Measurements from ENCODE around the gene SLCO2B1. TPM values are rescaled to one million over a fixed set of nuclear protein-coding genes. Genes with fewer than 3 reads are reported as not detected.

SLCO2B1 gene
- total RNA-seq, 1 donor from 2014 or later = not detected

- Mint-ChIP-seq H3K27ac (no peak overlapping the region), H3K27me3 (ENCODE audit: low read depth) (peaks cover 77% of the 10 kb centered on the region), H3K4me3 (peak overlapping the region; percentile 22), H3K36me3 (no peaks in the 10 kb centered on the region), H3K9me3 (no peaks in the 10 kb centered on the region), H3K4me1 (peaks cover 6% of the 10 kb centered on the region)
- no peak for DNase-seq (ENCODE audit: low spot score in 2 of 2, unreplicated experiment in 2 of 2)
- TF ChIP-seq, protein P1, sequence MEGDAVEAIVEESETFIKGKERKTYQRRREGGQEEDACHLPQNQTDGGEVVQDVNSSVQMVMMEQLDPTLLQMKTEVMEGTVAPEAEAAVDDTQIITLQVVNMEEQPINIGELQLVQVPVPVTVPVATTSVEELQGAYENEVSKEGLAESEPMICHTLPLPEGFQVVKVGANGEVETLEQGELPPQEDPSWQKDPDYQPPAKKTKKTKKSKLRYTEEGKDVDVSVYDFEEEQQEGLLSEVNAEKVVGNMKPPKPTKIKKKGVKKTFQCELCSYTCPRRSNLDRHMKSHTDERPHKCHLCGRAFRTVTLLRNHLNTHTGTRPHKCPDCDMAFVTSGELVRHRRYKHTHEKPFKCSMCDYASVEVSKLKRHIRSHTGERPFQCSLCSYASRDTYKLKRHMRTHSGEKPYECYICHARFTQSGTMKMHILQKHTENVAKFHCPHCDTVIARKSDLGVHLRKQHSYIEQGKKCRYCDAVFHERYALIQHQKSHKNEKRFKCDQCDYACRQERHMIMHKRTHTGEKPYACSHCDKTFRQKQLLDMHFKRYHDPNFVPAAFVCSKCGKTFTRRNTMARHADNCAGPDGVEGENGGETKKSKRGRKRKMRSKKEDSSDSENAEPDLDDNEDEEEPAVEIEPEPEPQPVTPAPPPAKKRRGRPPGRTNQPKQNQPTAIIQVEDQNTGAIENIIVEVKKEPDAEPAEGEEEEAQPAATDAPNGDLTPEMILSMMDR (IDR thresholded peaks at IDR 0.05; ENCODE audit: unreplicated experiment) = no peak
Observed at GRCh38 chr11:75238595-75239440, 87.9 kb downstream of the SLCO2B1 start.

DNA sequence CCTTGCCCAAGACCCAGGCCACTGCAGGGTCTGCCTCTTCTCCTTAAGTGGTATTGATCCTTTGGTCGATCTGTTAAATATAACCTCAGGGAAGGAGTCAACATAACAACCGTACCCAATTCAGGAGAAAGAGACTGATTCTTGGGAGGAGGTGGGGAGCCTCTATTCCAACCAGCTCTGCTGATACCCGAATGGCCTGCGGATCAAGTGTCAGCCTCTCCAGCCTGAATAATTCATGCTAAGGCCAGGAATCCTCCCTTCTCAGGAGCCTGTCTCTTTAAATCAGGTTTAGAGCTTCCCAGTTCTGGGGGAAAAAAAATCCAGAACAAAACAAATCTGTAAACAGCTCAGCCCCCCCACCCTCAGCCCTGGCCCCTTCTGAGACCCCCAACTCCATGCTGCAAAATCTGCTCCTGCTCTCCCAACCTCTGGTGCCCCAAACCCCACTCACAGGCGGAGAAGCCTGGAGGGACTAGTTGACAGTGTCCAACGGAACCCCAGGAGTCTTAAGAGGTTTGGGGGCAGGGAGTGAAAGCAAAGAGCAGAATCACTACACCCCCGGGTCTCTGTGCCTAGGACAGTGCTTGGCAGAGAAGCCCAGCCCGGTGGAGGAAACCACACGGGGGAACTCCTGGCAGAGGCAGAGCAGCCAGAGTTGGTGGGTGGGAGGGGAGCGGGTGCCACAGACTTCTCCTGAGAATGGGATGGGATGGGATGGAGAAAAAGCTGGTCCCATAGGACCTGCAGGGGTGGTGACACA lies 88.8 kb downstream of the SLCO2B1 start:
- Mint-ChIP-seq H3K4me1 (peaks cover 6% of the 10 kb centered on the region), H3K27ac (no peak overlapping the region), H3K36me3 (no peaks in the 10 kb centered on the region), H3K9me3 (no peaks in the 10 kb centered on the region), H3K4me3 (peak overlapping the region; percentile 62), H3K27me3 (ENCODE audit: low read depth) (peaks cover 84% of the 10 kb centered on the region)
- TF ChIP-seq, protein P1 (IDR thresholded peaks at IDR 0.05; ENCODE audit: unreplicated experiment) = no peak
- no peak for DNase-seq (ENCODE audit: low spot score in 2 of 2, unreplicated experiment in 2 of 2)

DNA sequence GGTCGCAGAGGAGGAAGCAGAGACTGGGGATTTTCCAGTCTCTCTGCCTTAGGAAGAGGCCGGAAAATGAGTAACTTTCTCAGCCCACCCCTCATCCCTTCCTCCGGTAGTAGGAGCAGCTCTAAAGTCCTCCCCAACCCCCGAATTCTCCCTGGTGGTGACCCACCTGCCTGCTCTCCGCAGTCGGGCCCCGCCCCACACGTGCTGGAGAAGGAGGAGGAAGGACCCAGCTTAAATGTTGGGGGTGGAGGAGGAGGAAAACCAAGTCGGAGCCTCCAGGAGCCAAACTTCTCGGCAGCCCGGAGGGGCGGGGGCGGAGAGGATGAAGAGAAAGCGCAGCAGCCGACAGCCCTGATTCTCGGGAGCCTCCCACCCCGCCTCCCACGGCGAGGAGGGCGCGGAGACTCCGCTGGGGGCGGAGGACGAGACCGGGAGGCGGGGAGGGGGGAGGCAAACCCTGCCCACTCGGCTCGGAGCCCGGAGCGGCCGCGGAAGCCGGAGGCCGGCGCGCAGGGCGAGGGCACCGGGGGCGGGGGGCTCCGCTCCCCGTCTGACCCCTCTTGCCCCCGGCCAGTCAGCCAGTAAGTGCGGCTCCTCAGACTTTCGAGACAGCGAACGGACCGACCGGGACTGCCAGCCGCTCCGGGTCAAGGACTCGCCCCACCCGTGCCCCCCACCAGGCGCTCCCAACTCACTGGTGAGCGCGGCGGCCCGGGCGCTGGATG lies 89.6 kb downstream of the SLCO2B1 start, which contains the start of gene TPBGL:
TSS of gene TPBGL (plus strand) at position 464 of the 725 bp plus-strand sequence. CDS start 276 bp downstream, outside the sequence.
- Mint-ChIP-seq H3K9me3 (no peaks in the 10 kb centered on the region), H3K27me3 (ENCODE audit: low read depth) (peaks cover 87% of the 10 kb centered on the region)
- no peak for DNase-seq (ENCODE audit: low spot score in 2 of 2, unreplicated experiment in 2 of 2)

DNA sequence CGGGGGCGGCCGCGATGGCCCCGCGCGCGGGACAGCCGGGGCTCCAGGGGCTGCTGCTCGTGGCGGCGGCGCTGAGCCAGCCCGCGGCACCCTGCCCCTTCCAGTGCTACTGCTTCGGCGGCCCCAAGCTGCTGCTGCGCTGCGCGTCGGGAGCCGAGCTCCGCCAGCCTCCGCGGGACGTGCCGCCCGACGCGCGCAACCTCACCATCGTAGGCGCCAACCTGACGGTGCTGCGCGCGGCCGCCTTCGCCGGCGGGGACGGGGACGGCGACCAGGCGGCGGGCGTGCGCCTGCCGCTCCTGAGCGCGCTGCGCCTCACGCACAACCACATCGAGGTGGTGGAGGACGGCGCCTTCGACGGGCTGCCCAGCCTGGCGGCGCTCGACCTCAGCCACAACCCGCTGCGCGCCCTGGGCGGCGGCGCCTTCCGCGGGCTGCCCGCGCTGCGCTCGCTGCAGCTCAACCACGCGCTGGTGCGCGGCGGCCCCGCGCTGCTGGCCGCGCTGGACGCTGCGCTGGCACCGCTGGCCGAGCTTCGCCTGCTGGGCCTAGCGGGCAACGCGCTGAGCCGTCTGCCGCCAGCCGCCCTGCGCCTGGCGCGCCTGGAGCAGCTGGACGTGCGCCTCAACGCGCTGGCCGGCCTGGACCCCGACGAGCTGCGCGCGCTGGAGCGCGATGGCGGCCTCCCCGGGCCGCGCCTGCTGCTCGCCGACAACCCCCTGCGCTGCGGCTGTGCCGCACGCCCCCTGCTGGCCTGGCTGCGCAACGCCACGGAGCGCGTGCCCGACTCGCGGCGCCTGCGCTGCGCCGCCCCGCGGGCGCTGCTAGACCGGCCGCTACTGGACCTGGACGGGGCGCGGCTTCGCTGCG lies 90.4 kb downstream of the SLCO2B1 start:
- no peaks in the 10 kb centered on the region for H3K9me3 Mint-ChIP-seq
- peak; percentile 83 to 97 for DNase-seq (ENCODE audit: low spot score in 2 of 2, unreplicated experiment in 2 of 2)
- H3K4me1 Mint-ChIP-seq = peaks cover 6% of the 10 kb centered on the region
- no peak overlapping the region for H3K27ac Mint-ChIP-seq
- peak overlapping the region; percentile 50 for H3K4me3 Mint-ChIP-seq
- TF ChIP-seq, protein P1 (IDR thresholded peaks at IDR 0.05; ENCODE audit: unreplicated experiment) = peak; percentile 80
- peaks cover 84% of the 10 kb centered on the region for H3K27me3 Mint-ChIP-seq (ENCODE audit: low read depth)
- no peaks in the 10 kb centered on the region for H3K36me3 Mint-ChIP-seq

More for the DNA sequence above, 89.6 kb downstream of the SLCO2B1 start, which contains the start of gene TPBGL:
- H3K4me1 Mint-ChIP-seq = peaks cover 6% of the 10 kb centered on the region
- TF ChIP-seq, protein P1 (IDR thresholded peaks at IDR 0.05; ENCODE audit: unreplicated experiment) = no peak
- no peaks in the 10 kb centered on the region for H3K36me3 Mint-ChIP-seq
- H3K4me3 Mint-ChIP-seq = peak within 1 kb of the TSS; percentile 62
- no peak within 1 kb of the TSS for H3K27ac Mint-ChIP-seq

Measured in mesothelial cell of epicardium (in vitro differentiated cells).